Parathyroid adenoma (tissue), 2 donors: ENCODE results near the gene SAP30L.

Experiments used
- H2AFZ ChIP-seq: fragments of 300-600 bp; sonication (generic); one replicate; pipeline ENCODE4 v1.7.0; 2017; ENCODE audit warnings: antibody characterized with exemption, mild to moderate bottlenecking
- H3K27ac ChIP-seq: fragments of 300-600 bp; sonication (generic); one replicate; pipeline ENCODE4 v1.7.0; 2017
- H3K27me3 ChIP-seq: fragments of 300-600 bp; sonication (generic); one replicate; pipeline ENCODE4 v1.7.0; 2017; ENCODE audit warnings: low read length; ENCODE audit not compliant: control insufficient read depth, insufficient read depth
- H3K36me3 ChIP-seq: fragments of 300-600 bp; sonication (generic); one replicate; pipeline ENCODE4 v1.7.0; 2017; ENCODE audit warnings: low read length; ENCODE audit not compliant: control insufficient read depth, insufficient read depth
- H3K4me1 ChIP-seq: fragments of 300-600 bp; sonication (generic); one replicate; pipeline ENCODE4 v1.7.0; 2017; ENCODE audit warnings: control low read depth
- H3K4me2 ChIP-seq: fragments of 300-600 bp; sonication (generic); one replicate; pipeline ENCODE4 v1.7.0; 2017; ENCODE audit warnings: low read length
- H3K4me3 ChIP-seq: fragments of 300-600 bp; sonication (generic); one replicate; pipeline ENCODE4 v1.7.0; 2017; ENCODE audit warnings: low read depth, low read length
- H3K79me2 ChIP-seq: fragments of 300-600 bp; sonication (generic); one replicate; pipeline ENCODE4 v1.7.0; 2017; ENCODE audit warnings: control low read depth
- H3K9ac ChIP-seq: fragments of 300-600 bp; sonication (generic); one replicate; pipeline ENCODE4 v1.7.0; 2017; ENCODE audit warnings: mild to moderate bottlenecking
- H3K9me3 ChIP-seq: fragments of 300-600 bp; sonication (generic); one replicate; pipeline ENCODE4 v1.7.0; 2017; ENCODE audit warnings: low read length; ENCODE audit not compliant: control insufficient read depth
- TF ChIP-seq, protein P1 (sequence below): fragments of 300-600 bp; sonication (generic); IDR thresholded peaks from one replicate; pipeline ENCODE4 v1.7.0; 2017; ENCODE audit warnings: antibody characterized with exemption, mild to moderate bottlenecking
- donor health status: primary hyperparathyroidism.

SAP30L gene

GRCh38 chr5:154445422-154446194, at the start of gene SAP30L:
Gene SAP30L, plus strand, starts transcription at chr5:154445997. Its CDS starts 608 bp downstream, at chr5:154446605.
- TF ChIP-seq, protein P1, sequence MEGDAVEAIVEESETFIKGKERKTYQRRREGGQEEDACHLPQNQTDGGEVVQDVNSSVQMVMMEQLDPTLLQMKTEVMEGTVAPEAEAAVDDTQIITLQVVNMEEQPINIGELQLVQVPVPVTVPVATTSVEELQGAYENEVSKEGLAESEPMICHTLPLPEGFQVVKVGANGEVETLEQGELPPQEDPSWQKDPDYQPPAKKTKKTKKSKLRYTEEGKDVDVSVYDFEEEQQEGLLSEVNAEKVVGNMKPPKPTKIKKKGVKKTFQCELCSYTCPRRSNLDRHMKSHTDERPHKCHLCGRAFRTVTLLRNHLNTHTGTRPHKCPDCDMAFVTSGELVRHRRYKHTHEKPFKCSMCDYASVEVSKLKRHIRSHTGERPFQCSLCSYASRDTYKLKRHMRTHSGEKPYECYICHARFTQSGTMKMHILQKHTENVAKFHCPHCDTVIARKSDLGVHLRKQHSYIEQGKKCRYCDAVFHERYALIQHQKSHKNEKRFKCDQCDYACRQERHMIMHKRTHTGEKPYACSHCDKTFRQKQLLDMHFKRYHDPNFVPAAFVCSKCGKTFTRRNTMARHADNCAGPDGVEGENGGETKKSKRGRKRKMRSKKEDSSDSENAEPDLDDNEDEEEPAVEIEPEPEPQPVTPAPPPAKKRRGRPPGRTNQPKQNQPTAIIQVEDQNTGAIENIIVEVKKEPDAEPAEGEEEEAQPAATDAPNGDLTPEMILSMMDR, result no peak
- Histone ChIP-seq H2AFZ (peak within 1 kb of the TSS; percentile 83), H3K36me3 (no peaks in the 10 kb centered on the region), H3K79me2 (peaks cover 13% of the 10 kb centered on the region), H3K4me3 (peak within 1 kb of the TSS; percentile 90), H3K9ac (peak within 1 kb of the TSS; percentile 41), H3K27ac (peak within 1 kb of the TSS; percentile 58), H3K9me3 (no peaks in the 10 kb centered on the region), H3K4me2 (peak within 1 kb of the TSS; percentile 71), H3K4me1 (no peaks in the 10 kb centered on the region), H3K27me3 (no peaks in the 10 kb centered on the region)

GRCh38 chr5:154396128-154396527, 49.7 kb upstream of the SAP30L start:
- Histone ChIP-seq H3K79me2 (no peaks in the 10 kb centered on the region), H2AFZ (no peak overlapping the region), H3K9me3 (no peaks in the 10 kb centered on the region), H3K4me2 (no peak overlapping the region), H3K4me1 (no peaks in the 10 kb centered on the region), H3K36me3 (no peaks in the 10 kb centered on the region), H3K4me3 (no peak overlapping the region), H3K27ac (no peak overlapping the region), H3K27me3 (no peaks in the 10 kb centered on the region), H3K9ac (no peak overlapping the region)
- TF ChIP-seq, protein P1, result no peak

DNA sequence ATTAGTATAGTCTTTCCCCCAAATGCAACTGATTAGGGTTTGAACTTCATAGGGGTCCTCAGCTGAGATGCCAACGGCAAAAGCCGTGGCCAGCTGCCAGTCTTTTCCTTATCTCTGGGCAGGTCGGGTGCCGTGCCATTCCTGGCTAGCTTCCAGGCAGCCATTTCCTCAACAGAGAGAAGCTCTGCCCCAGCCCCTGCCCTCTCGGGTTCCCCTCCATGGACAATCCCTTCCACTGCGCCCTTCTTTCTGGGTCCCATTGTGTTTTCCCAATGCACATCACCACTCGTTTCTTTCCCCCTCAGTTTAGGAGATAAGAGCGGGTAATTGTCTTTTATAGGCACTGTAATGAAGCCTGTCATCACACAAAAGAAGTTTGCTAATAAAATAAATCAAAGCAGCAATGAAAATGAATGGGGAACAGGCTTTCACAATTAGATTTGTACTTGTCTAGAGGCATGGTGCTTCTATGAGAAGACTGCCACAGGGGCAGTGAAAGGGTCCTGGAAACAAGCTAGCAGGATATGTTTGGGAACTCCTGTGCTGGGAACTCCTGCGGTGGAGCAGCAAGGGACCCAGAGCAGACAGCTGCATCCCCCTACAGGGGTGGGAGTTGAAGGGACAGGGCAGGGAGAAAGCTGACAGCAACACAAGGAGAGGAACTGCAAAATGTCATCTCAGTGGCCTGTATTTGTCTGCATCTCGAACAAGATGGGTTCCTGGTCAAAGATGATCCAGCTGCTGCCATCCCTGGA, 48.0 kb upstream of the SAP30L start:
- Histone ChIP-seq H3K4me2 (peak overlapping the region; percentile 14), H3K4me1 (no peaks in the 10 kb centered on the region), H3K9ac (no peak overlapping the region), H3K4me3 (no peak overlapping the region), H2AFZ (peak overlapping the region; percentile 6), H3K27me3 (no peaks in the 10 kb centered on the region), H3K9me3 (no peaks in the 10 kb centered on the region), H3K27ac (no peak overlapping the region), H3K36me3 (no peaks in the 10 kb centered on the region), H3K79me2 (no peaks in the 10 kb centered on the region)
- TF ChIP-seq, protein P1, result no peak

- Histone ChIP-seq H2AFZ (no peak overlapping the region), H3K4me1 (no peaks in the 10 kb centered on the region), H3K27me3 (no peaks in the 10 kb centered on the region), H3K4me3 (no peak overlapping the region), H3K36me3 (no peaks in the 10 kb centered on the region), H3K79me2 (no peaks in the 10 kb centered on the region), H3K4me2 (no peak overlapping the region), H3K9me3 (no peaks in the 10 kb centered on the region), H3K9ac (no peak overlapping the region), H3K27ac (no peak overlapping the region)
- TF ChIP-seq, protein P1, result no peak
These were observed 45.1 kb upstream of the SAP30L start for GRCh38 chr5:154400678-154401077.
